GM18498 (cell line): ENCODE measurements around the gene RASSF4.

ENCODE experiments used
- ATAC-seq: cut with Tn5 transposase; IDR thresholded peaks from one replicate; pipeline ENCODE4 v1.9.1; 2021; ENCODE audit warnings: mild to moderate bottlenecking, moderate library complexity; ENCODE audit not compliant: unreplicated experiment

The RASSF4 gene

GRCh38 chr10:44947371-44948152 is 12.0 kb upstream of the RASSF4 start:
- ATAC-seq = peak; percentile 57

- no peak for ATAC-seq
Observed at GRCh38 chr10:44948642-44949041, 11.0 kb upstream of the RASSF4 start.

- no peak for ATAC-seq
Observed at GRCh38 chr10:44949127-44949802, 10.3 kb upstream of the RASSF4 start.

GRCh38 chr10:44949915-44950314 is 9.7 kb upstream of the RASSF4 start:
- ATAC-seq = no peak

GRCh38 chr10:44950326-44951225 is 9.0 kb upstream of the RASSF4 start:
- no peak for ATAC-seq

GRCh38 chr10:44951576-44952226 is 7.9 kb upstream of the RASSF4 start:
- no peak for ATAC-seq

- ATAC-seq = no peak
Observed at GRCh38 chr10:44952779-44953231, 6.8 kb upstream of the RASSF4 start.

- ATAC-seq = no peak
Observed at GRCh38 chr10:44954042-44954441, 5.6 kb upstream of the RASSF4 start.

- ATAC-seq = no peak
Observed at GRCh38 chr10:44954962-44955361, 4.6 kb upstream of the RASSF4 start.

GRCh38 chr10:44955413-44956070 is 4.1 kb upstream of the RASSF4 start:
- no peak for ATAC-seq

GRCh38 chr10:44956226-44956625 is 3.4 kb upstream of the RASSF4 start:
- no peak for ATAC-seq

- ATAC-seq = no peak
Observed at GRCh38 chr10:44956717-44957706, 2.6 kb upstream of the RASSF4 start.

- ATAC-seq = no peak
Observed at GRCh38 chr10:44958196-44958897, 1.3 kb upstream of the RASSF4 start.

GRCh38 chr10:44958898-44959246 is 730 bp upstream of the RASSF4 start:
- no peak for ATAC-seq

GRCh38 chr10:44960088-44960460 is 472 bp downstream of the RASSF4 start:
- no peak for ATAC-seq

- no peak for ATAC-seq
Observed at GRCh38 chr10:44960482-44961229, 1.1 kb downstream of the RASSF4 start.

GRCh38 chr10:44961230-44961571 is 1.6 kb downstream of the RASSF4 start:
- ATAC-seq = no peak
